HFFc6 (cell line): Measurements from ENCODE around the gene RIN2. TPM values are rescaled to one million over a fixed set of nuclear protein-coding genes. Genes with fewer than 3 reads are reported as not detected.

ENCODE experiments used
- DNase-seq: peaks from one replicate; pipeline ENCODE4 v3.0.0-alpha.2; 2018
- H3K27ac Mint-ChIP-seq: 2 replicates; pipeline ENCODE4 v1.8.0; 2020; ENCODE audit warnings: mild to moderate bottlenecking, mixed read lengths
- H3K27me3 Mint-ChIP-seq: 2 replicates; pipeline ENCODE4 v1.8.0; 2021; ENCODE audit warnings: mild to moderate bottlenecking, moderate library complexity, mixed read lengths; ENCODE audit not compliant: insufficient read depth
- H3K36me3 Mint-ChIP-seq: 2 replicates; pipeline ENCODE4 v1.8.0; 2021; ENCODE audit warnings: low read depth, mixed read lengths
- H3K4me1 Mint-ChIP-seq: 2 replicates; pipeline ENCODE4 v1.8.0; 2020; ENCODE audit warnings: low read depth, mixed read lengths
- H3K4me3 Mint-ChIP-seq: 2 replicates; pipeline ENCODE4 v1.8.0; 2020; ENCODE audit warnings: mild to moderate bottlenecking, moderate library complexity, mixed read lengths
- H3K9me3 Mint-ChIP-seq: 2 replicates; pipeline ENCODE4 v1.8.0; 2020; ENCODE audit warnings: mild to moderate bottlenecking, mixed read lengths
- CTCF ChIP-seq: fragments of 200-600 bp; sonication (generic); IDR thresholded peaks from 2 replicates; pipeline ENCODE4 v1.5.0; 2021; ENCODE audit warnings: antibody characterized with exemption, mild to moderate bottlenecking
- total RNA-seq, 6 experiments: library from RNA; stranded (reverse); fragmentation: NEBNext Ultra II Directional; extraction: Animal tissue kit (Norgen Biotek cat#: 25700); gene quantifications; 2 replicates in 1 of 6; 3 replicates in 5 of 6; pipeline ENCODE4 v1.2.3, GENCODE V29; 2021

Gene RIN2
- total RNA-seq, 6 experiments from 2014 or later: 41.0 to 44.0 (median 43.5) TPM

GRCh38 chr20:19775353-19776253 lies 17.5 kb downstream of the RIN2 start:
- Mint-ChIP-seq H3K4me1 (no peaks in the 10 kb centered on the region), H3K4me3 (no peak overlapping the region), H3K9me3 (no peaks in the 10 kb centered on the region), H3K27ac (no peak overlapping the region), H3K27me3 (no peaks in the 10 kb centered on the region), H3K36me3 (0 out of 2 replicates have a peak, but pooled peaks cover 7% of the 10 kb centered on the region)
- TF ChIP-seq CTCF: no peak
- DNase-seq: peak; percentile 69

- TF ChIP-seq CTCF: no peak
- Mint-ChIP-seq H3K9me3 (no peaks in the 10 kb centered on the region), H3K27me3 (no peaks in the 10 kb centered on the region; the same call in 1 of the 2 replicates), H3K27ac (0 out of 2 replicates have a peak overlapping the region, but pooled peaks have one; percentile 56), H3K4me3 (no peak overlapping the region; the same call in 1 of the 2 replicates), H3K4me1 (no peaks in the 10 kb centered on the region), H3K36me3 (0 out of 2 replicates have a peak, but pooled peaks cover under 1% of the 10 kb centered on the region)
- DNase-seq: no peak
Observed at GRCh38 chr20:19777315-19777714, 19.3 kb downstream of the RIN2 start.

GRCh38 chr20:19777981-19778380 lies 19.9 kb downstream of the RIN2 start:
- Mint-ChIP-seq H3K27me3 (no peaks in the 10 kb centered on the region; the same call in 1 of the 2 replicates), H3K36me3 (no peaks in the 10 kb centered on the region), H3K4me3 (no peak overlapping the region), H3K27ac (no peak overlapping the region), H3K9me3 (no peaks in the 10 kb centered on the region), H3K4me1 (peaks cover 5% of the 10 kb centered on the region)
- no peak for DNase-seq
- TF ChIP-seq CTCF: no peak

GRCh38 chr20:19778404-19778803 lies 20.3 kb downstream of the RIN2 start:
- Mint-ChIP-seq H3K4me3 (no peak overlapping the region), H3K27ac (no peak overlapping the region), H3K9me3 (no peaks in the 10 kb centered on the region), H3K4me1 (peaks cover 9% of the 10 kb centered on the region), H3K27me3 (no peaks in the 10 kb centered on the region; the same call in 1 of the 2 replicates), H3K36me3 (no peaks in the 10 kb centered on the region)
- TF ChIP-seq CTCF: no peak
- DNase-seq: no peak

GRCh38 chr20:19779634-19780033 lies 21.6 kb downstream of the RIN2 start:
- H3K9me3 Mint-ChIP-seq: no peaks in the 10 kb centered on the region
- no peak for TF ChIP-seq CTCF
- H3K36me3 Mint-ChIP-seq: no peaks in the 10 kb centered on the region
- peaks cover 22% of the 10 kb centered on the region for H3K4me1 Mint-ChIP-seq
- no peak overlapping the region for H3K4me3 Mint-ChIP-seq
- no peaks in the 10 kb centered on the region; the same call in 1 of the 2 replicates for H3K27me3 Mint-ChIP-seq
- H3K27ac Mint-ChIP-seq: no peak overlapping the region
- no peak for DNase-seq
